Stimulated activated naive CD8-positive, alpha-beta T cell treated with anti-CD3 and anti-CD28 coated beads, Interleukin-15, Interleukin-2, amounts not matched to agents 100 ng/mL and 50 ng/mL, for 24 hours (primary cell): ENCODE measurements around the gene MFAP3L.
"Not testable (repeated sequence)": the region's sequence is repeated elsewhere in the genome, so short reads cannot be mapped to it uniquely, and the experiment has no call there.

Experiments
- H3K27ac Mint-ChIP-seq: one replicate; pipeline ENCODE4 v1.8.0; 2021; ENCODE audit warnings: mild to moderate bottlenecking, mixed read lengths
- H3K27me3 Mint-ChIP-seq: one replicate; pipeline ENCODE4 v1.8.0; 2021; ENCODE audit warnings: mixed read lengths
- H3K36me3 Mint-ChIP-seq: one replicate; pipeline ENCODE4 v1.8.0; 2021; ENCODE audit warnings: low read depth, mixed read lengths
- H3K4me1 Mint-ChIP-seq: one replicate; pipeline ENCODE4 v1.8.0; 2021; ENCODE audit warnings: low read depth, mixed read lengths
- H3K4me3 Mint-ChIP-seq: one replicate; pipeline ENCODE4 v1.8.0; 2021; ENCODE audit warnings: mild to moderate bottlenecking, mixed read lengths
- H3K9me3 Mint-ChIP-seq: one replicate; pipeline ENCODE4 v1.8.0; 2021; ENCODE audit warnings: mixed read lengths

MFAP3L gene

GRCh38 chr4:170026253-170027021 lies at the start of gene MFAP3L:
Gene MFAP3L, minus strand, starts transcription at chr4:170026395. Its CDS starts 20,518 bp downstream, at chr4:170005877.
- peaks cover 8% of the 10 kb centered on the region for H3K9me3 Mint-ChIP-seq
- H3K4me3 Mint-ChIP-seq = peak within 1 kb of the TSS; percentile 85
- peaks cover 16% of the 10 kb centered on the region for H3K4me1 Mint-ChIP-seq
- no peaks in the 10 kb centered on the region for H3K36me3 Mint-ChIP-seq
- H3K27me3 Mint-ChIP-seq = peaks cover 30% of the 10 kb centered on the region
- H3K27ac Mint-ChIP-seq = peak within 1 kb of the TSS; percentile 81

DNA sequence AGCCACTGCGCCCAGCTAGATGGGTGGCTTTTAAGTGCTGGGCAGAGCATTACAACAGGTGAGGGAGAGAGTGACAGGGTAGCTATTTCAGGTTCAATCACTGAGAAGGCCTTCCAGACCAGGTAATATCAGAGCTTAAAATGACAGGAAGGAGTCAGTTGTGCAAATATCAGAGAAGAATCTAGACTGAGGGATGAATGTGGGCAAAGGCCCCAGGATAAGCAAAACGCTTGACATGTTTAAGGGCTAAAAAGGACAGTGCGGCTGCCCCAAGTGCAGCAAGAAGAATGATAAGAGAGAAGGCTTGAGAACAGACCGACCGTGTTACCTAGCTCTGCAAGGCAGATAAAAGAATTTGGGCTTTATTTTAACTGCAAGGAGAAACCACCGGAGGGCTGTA lies 45.0 kb upstream of the MFAP3L start:
- H3K27me3 Mint-ChIP-seq = no peaks in the 10 kb centered on the region
- no peaks in the 10 kb centered on the region for H3K36me3 Mint-ChIP-seq
- H3K9me3 Mint-ChIP-seq = no peaks in the 10 kb centered on the region
- H3K4me1 Mint-ChIP-seq = no peaks in the 10 kb centered on the region
- no peak overlapping the region for H3K4me3 Mint-ChIP-seq
- no peak overlapping the region for H3K27ac Mint-ChIP-seq

DNA sequence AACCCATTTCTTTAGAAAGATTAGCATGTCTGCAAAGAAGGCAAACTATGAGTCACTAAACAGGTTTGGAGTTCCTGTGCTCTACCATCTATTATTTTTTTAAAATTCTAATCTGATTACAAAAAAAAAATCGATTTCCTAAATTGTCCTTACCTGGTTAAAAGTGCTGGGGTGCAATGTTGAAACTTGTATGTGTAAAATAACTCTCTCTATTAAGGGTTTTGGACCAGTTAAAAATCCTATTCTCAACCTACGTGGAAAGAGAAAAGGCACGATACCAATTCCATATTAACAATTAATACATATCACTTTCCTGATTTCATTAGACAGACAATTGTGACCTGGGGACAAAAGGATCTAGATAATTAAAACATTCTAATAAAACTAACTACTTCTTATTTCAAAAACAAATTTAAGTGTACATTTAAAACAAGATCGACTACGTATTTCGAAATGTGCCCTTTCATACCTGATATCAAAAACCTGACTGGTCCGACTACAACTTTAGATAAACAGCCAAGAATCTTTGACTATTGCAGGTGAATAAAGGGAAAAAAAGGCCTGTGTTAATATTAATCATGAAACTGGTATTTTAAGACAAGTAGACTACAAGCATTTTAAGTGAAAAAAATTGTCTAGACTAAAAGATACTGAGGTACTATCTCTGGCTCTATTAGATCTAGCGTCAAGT lies 42.4 kb upstream of the MFAP3L start:
- H3K4me3 Mint-ChIP-seq = no peak overlapping the region
- H3K4me1 Mint-ChIP-seq = no peaks in the 10 kb centered on the region
- no peaks in the 10 kb centered on the region for H3K36me3 Mint-ChIP-seq
- H3K27ac Mint-ChIP-seq = no peak overlapping the region
- peaks cover 4% of the 10 kb centered on the region for H3K27me3 Mint-ChIP-seq
- no peaks in the 10 kb centered on the region for H3K9me3 Mint-ChIP-seq

DNA sequence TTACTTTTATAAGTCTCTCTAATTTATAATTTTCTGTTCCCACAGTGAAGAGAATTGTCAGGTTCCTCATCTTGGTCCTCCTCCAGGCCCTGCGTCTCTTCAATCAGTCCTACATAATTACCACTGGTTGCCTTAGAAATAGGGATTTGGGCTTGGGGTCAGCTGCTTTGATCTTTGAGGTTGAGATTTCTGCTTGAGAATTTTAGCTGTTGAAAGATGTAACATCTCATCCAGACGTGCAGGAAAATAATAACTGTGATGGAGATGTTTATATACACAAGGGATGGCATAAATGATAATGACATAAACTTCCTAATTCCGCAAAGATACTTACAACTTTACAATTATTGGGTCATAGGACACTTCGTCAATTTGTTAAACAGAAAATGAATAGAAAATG lies 33.2 kb upstream of the MFAP3L start:
- Mint-ChIP-seq H3K36me3 (no peaks in the 10 kb centered on the region), H3K27ac (no peak overlapping the region), H3K4me3 (no peak overlapping the region), H3K9me3 (no peaks in the 10 kb centered on the region), H3K4me1 (no peaks in the 10 kb centered on the region), H3K27me3 (peaks cover 4% of the 10 kb centered on the region)

DNA sequence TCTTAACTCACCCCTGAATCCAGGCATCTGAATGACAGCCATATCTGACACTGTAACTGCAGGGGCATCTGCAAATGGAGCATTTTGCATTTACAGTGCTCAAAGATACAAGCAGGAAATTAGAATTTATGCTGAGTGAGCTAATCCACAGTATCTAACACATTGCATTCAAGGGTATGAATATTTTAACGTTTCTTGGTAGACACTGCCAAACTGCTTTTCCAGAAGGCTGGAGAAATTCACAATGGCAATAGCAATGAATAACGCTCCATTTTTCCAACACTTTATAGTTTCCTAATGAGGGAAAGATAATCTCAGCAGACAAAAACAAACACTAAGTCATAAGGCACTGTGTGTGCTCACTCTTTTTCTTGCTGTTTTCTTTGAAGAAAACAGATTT lies 32.6 kb upstream of the MFAP3L start:
- Mint-ChIP-seq H3K27me3 (peaks cover under 1% of the 10 kb centered on the region), H3K9me3 (no peaks in the 10 kb centered on the region), H3K27ac (no peak overlapping the region), H3K4me1 (no peaks in the 10 kb centered on the region), H3K36me3 (no peaks in the 10 kb centered on the region), H3K4me3 (no peak overlapping the region)

- Mint-ChIP-seq H3K9me3 (no peaks in the 10 kb centered on the region), H3K4me3 (no peak overlapping the region), H3K36me3 (no peaks in the 10 kb centered on the region), H3K27me3 (no peaks in the 10 kb centered on the region), H3K27ac (no peak overlapping the region), H3K4me1 (no peaks in the 10 kb centered on the region)
Measured at GRCh38 chr4:170057866-170058265, 31.7 kb upstream of the MFAP3L start.

GRCh38 chr4:170052919-170053318 lies 26.7 kb upstream of the MFAP3L start:
- no peaks in the 10 kb centered on the region for H3K27me3 Mint-ChIP-seq
- H3K4me1 Mint-ChIP-seq = no peaks in the 10 kb centered on the region
- H3K36me3 Mint-ChIP-seq = no peaks in the 10 kb centered on the region

DNA sequence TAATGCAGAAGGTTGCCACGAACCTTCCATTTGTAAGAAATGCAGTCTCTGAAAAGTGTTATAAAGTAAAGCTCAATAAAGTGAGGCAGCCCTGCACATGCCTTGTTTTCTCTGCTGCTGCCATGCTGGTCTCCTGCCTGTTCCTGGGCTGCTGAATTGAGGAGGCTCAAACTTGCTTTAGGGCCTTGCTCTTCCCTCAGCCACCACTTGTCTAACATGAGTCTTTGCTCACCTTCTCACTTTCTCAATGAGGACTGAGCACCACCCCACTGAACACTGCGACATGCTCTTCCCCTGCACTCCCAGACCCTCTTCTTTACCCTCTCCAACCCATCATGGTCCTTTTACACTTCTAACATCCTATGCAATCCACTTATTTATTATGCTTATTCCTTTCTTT lies 25.2 kb upstream of the MFAP3L start:
- H3K27ac Mint-ChIP-seq = no peak overlapping the region
- H3K4me3 Mint-ChIP-seq = no peak overlapping the region
- H3K4me1 Mint-ChIP-seq = no peaks in the 10 kb centered on the region
- H3K36me3 Mint-ChIP-seq = no peaks in the 10 kb centered on the region
- H3K9me3 Mint-ChIP-seq = no peaks in the 10 kb centered on the region
- no peaks in the 10 kb centered on the region for H3K27me3 Mint-ChIP-seq

More at GRCh38 chr4:170052919-170053318, 26.7 kb upstream of the MFAP3L start:
- Mint-ChIP-seq H3K27ac (no peak overlapping the region), H3K9me3 (no peaks in the 10 kb centered on the region), H3K4me3 (no peak overlapping the region)

- H3K4me1 Mint-ChIP-seq = no peaks in the 10 kb centered on the region
- H3K36me3 Mint-ChIP-seq = no peaks in the 10 kb centered on the region
- no peak overlapping the region for H3K4me3 Mint-ChIP-seq
- no peak overlapping the region for H3K27ac Mint-ChIP-seq
- H3K27me3 Mint-ChIP-seq = no peaks in the 10 kb centered on the region
- no peaks in the 10 kb centered on the region for H3K9me3 Mint-ChIP-seq
Measured at GRCh38 chr4:170049766-170050165, 23.6 kb upstream of the MFAP3L start.

- H3K4me3 Mint-ChIP-seq = no peak overlapping the region
- no peaks in the 10 kb centered on the region for H3K4me1 Mint-ChIP-seq
- no peaks in the 10 kb centered on the region for H3K36me3 Mint-ChIP-seq
- H3K27me3 Mint-ChIP-seq = no peaks in the 10 kb centered on the region
- H3K27ac Mint-ChIP-seq = no peak overlapping the region
- no peaks in the 10 kb centered on the region for H3K9me3 Mint-ChIP-seq
Measured at GRCh38 chr4:170047771-170048354, 21.7 kb upstream of the MFAP3L start.

- not testable (repeated sequence) for H3K27me3 Mint-ChIP-seq, H3K4me1 Mint-ChIP-seq, H3K36me3 Mint-ChIP-seq, H3K27ac Mint-ChIP-seq, H3K4me3 Mint-ChIP-seq, H3K9me3 Mint-ChIP-seq
Measured at GRCh38 chr4:170046156-170046555, 20.0 kb upstream of the MFAP3L start.

DNA sequence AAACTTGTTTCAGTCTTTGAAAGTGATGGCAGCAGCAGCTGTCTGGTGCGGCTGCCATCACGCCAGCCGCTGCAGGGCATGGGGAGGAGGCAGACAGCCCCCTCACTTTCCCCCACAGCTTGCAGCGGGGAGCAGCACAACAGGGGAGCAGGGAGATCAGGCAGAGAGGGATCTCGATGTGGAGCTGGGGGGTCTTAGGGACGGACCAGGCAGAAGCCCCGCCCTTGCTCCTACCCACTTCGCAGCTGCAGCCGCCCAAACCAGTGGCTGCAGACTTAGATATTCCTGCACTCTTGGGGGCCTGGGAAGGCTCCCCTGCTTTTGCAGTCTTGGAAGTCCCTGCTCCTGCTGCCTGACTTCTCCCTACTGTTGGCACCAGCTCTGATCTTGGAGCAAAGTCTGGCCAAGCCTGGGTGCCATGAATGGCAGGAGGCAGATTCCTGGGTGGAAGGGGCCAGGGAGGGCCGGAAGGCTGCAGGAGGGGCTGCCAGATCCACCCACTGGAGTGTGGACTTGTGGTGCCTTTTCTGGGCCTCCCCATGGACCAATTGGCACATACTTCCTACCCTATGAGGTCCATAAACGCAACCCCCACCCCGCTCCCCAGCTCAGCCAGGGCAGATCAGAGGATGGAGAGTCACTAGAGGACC lies 14.0 kb upstream of the MFAP3L start:
- Mint-ChIP-seq H3K27me3 (no peaks in the 10 kb centered on the region), H3K27ac (no peak overlapping the region), H3K4me3 (no peak overlapping the region), H3K36me3 (no peaks in the 10 kb centered on the region), H3K4me1 (no peaks in the 10 kb centered on the region), H3K9me3 (no peaks in the 10 kb centered on the region)

DNA sequence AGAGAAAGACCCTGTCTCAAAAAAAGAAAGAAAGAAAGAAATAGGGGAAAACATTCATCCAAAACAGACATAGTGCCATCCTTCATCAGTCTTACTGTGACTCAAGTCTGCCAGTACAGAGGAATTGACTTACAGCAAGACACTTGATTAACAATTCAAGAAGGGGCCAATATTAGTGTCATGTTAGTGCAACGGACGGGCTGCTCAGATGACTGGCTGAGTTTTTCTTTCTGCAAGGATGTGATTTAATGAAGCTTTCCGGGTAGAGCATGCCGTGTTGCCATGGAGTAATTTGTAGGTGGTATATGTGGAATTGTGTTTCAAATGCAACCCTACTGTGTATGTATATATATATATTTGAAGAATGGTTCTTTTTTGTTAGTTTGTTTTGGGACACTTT lies 12.6 kb upstream of the MFAP3L start:
- Mint-ChIP-seq H3K27ac (no peak overlapping the region), H3K36me3 (no peaks in the 10 kb centered on the region), H3K4me3 (no peak overlapping the region), H3K4me1 (no peaks in the 10 kb centered on the region), H3K27me3 (no peaks in the 10 kb centered on the region), H3K9me3 (no peaks in the 10 kb centered on the region)

GRCh38 chr4:170038232-170038631 lies 12.0 kb upstream of the MFAP3L start:
- H3K36me3 Mint-ChIP-seq = no peaks in the 10 kb centered on the region
- H3K9me3 Mint-ChIP-seq = no peaks in the 10 kb centered on the region
- H3K27ac Mint-ChIP-seq = no peak overlapping the region
- H3K27me3 Mint-ChIP-seq = no peaks in the 10 kb centered on the region
- no peak overlapping the region for H3K4me3 Mint-ChIP-seq
- no peaks in the 10 kb centered on the region for H3K4me1 Mint-ChIP-seq

- Mint-ChIP-seq H3K4me1 (no peaks in the 10 kb centered on the region), H3K27ac (no peak overlapping the region), H3K27me3 (no peaks in the 10 kb centered on the region), H3K9me3 (no peaks in the 10 kb centered on the region), H3K36me3 (no peaks in the 10 kb centered on the region), H3K4me3 (no peak overlapping the region)
Measured at GRCh38 chr4:170037481-170037880, 11.3 kb upstream of the MFAP3L start.
